ENCODE measurements around the gene WIPI1.

WIPI1 gene

GRCh38 chr17:68460715-68461114, 3.4 kb upstream of the WIPI1 start:
- DNase-seq (ENCODE audit: low read depth) = no peak

- DNase-seq (ENCODE audit: low read depth) = no peak
Observed at GRCh38 chr17:68460146-68460545, 2.9 kb upstream of the WIPI1 start.

- no peak for DNase-seq (ENCODE audit: low read depth)
Observed at GRCh38 chr17:68459037-68459639, 1.8 kb upstream of the WIPI1 start.

- DNase-seq (ENCODE audit: low read depth) = no peak
Observed at GRCh38 chr17:68458260-68459036, 1.2 kb upstream of the WIPI1 start.

- DNase-seq (ENCODE audit: low read depth) = peak; percentile 94
Observed at GRCh38 chr17:68457539-68458259, 403 bp upstream of the WIPI1 start.

GRCh38 chr17:68456339-68457167, 743 bp downstream of the WIPI1 start:
- no peak for DNase-seq (ENCODE audit: low read depth)

- DNase-seq (ENCODE audit: low read depth) = no peak
Observed at GRCh38 chr17:68455901-68456338, 1.4 kb downstream of the WIPI1 start.

- DNase-seq (ENCODE audit: low read depth) = no peak
Observed at GRCh38 chr17:68453991-68454665, 3.2 kb downstream of the WIPI1 start.

GRCh38 chr17:68452724-68453290, 4.5 kb downstream of the WIPI1 start:
- DNase-seq (ENCODE audit: low read depth) = no peak

- DNase-seq (ENCODE audit: low read depth) = no peak
Observed at GRCh38 chr17:68451670-68452354, 5.5 kb downstream of the WIPI1 start.

- no peak for DNase-seq (ENCODE audit: low read depth)
Observed at GRCh38 chr17:68450801-68451200, 6.5 kb downstream of the WIPI1 start.

- no peak for DNase-seq (ENCODE audit: low read depth)
Observed at GRCh38 chr17:68450391-68450790, 6.9 kb downstream of the WIPI1 start.

GRCh38 chr17:68449021-68449739, 8.1 kb downstream of the WIPI1 start:
- DNase-seq (ENCODE audit: low read depth) = no peak

GRCh38 chr17:68446626-68447041, 10.7 kb downstream of the WIPI1 start:
- DNase-seq (ENCODE audit: low read depth) = no peak

- no peak for DNase-seq (ENCODE audit: low read depth)
Observed at GRCh38 chr17:68445671-68446070, 11.6 kb downstream of the WIPI1 start.

- DNase-seq (ENCODE audit: low read depth) = no peak
Observed at GRCh38 chr17:68443972-68444464, 13.3 kb downstream of the WIPI1 start.

GRCh38 chr17:68441070-68441770, 16.1 kb downstream of the WIPI1 start:
- no peak for DNase-seq (ENCODE audit: low read depth)

GRCh38 chr17:68440526-68440925, 16.8 kb downstream of the WIPI1 start:
- no peak for DNase-seq (ENCODE audit: low read depth)

- no peak for DNase-seq (ENCODE audit: low read depth)
Observed at GRCh38 chr17:68439656-68440290, 17.5 kb downstream of the WIPI1 start.
